Measurements from ENCODE around the gene HOXA13.

HOXA13 gene

DNA sequence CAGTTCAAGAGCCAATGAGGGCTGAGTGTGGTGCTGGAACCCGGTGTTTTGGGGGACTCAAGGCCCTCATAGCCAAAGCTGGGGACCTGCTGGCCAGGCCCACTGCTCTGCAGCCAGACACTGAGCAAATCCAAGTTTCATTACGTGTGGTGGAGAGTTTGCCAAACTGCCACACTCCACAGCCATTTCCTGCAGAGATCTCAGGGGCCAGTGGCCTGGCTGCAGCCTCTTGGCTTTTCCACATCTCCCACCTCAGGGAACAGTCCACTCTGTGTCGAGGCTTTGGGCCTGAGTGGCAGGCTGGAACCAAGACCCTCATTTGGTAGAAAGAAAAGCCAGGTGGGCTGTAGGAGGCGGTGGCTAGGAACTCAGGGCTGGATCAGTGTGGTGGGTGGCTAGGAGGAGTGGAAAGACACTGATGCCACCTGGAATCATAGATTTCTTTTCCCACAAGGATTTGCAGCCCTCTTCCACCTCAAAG is 18.1 kb downstream of the HOXA13 start (continued):
- TF ChIP-seq ZNF302 (tag by site-specific recombination; IDR thresholded peaks at IDR 0.05; ENCODE audit: low read depth): no peak
- TF ChIP-seq IKZF3 (tag by site-specific recombination; IDR thresholded peaks at IDR 0.05): peak; percentile 24; the same call in 1 of the 2 replicates
- no peak for TF ChIP-seq ZNF561 (tag by site-specific recombination; IDR thresholded peaks at IDR 0.05; ENCODE audit: borderline replicate concordance)
- no peak for TF ChIP-seq ZNF654 (tag by site-specific recombination; IDR thresholded peaks at IDR 0.05; ENCODE audit: low read depth)
- no peak for TF ChIP-seq HOXC10 (CRISPR knock-in tag; IDR thresholded peaks at IDR 0.05)
- TF ChIP-seq ZNF626 (tag by site-specific recombination; IDR thresholded peaks at IDR 0.05): no peak
- TF ChIP-seq ZNF174 (tag by site-specific recombination; IDR thresholded peaks at IDR 0.05): no peak

DNA sequence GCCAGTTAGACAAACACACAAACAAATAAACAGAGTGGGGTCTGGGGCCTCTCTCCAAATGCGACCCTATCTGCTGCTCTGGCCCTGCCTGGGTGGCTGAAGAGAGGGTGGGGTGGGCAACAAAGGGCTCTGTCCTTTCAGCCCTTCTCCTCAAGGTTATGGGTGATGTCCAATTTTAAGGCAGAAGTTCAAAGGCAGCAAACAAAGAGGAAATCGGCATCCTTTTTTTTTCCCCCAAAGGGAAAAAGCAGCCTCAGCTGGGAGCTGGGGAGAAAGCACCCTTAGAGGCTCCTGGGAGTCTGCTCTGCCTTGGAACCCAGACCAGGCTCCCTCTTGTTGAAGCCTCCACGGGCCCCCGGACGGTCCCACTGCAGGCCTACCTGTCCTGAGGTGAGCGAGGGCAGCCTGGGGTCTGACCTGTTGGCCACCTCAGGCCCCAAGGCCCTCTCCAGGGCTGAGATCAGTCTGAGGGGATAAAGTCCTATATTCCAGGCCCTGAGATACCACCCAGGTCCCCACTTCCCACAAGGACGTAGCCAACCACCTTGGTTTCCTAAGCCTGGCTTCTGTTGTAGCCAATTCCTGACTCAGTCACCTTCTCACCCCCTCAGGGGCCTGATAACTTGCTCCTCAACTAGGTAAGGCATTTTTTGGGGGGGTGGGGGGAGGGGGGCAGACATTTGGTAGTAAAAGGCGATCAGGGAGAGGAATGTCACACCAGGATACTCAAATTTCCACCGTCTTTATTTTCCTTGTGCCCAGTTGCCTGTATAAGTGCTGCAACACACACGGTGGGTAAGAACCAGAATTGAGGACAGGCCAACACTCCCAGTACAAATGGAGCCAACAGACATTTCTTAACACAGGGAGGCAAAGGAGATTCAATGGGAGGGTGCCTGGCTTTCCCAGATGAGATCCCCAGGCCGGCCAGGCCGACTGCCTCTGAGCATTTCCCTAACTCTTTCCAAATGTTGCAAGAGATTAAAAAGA is 19.2 kb downstream of the HOXA13 start:
- H3K4me3 ChIP-seq (ENCODE audit: low read depth, low read length): peak overlapping the region; percentile 76
- H3K9me3 ChIP-seq (ENCODE audit: control insufficient read depth, insufficient read depth, low read depth, low read length): no peaks in the 10 kb centered on the region
- H3K36me3 ChIP-seq (ENCODE audit: control insufficient read depth in 2 of 2, insufficient read depth in 1 of 2, low read length in 2 of 2): peaks cover 0 to 10% of the 10 kb centered on the region in 2 experiments; a peak in 2 of 3 replicates
- ChIA-PET POLR2A (interaction anchor here (0.7 to 7.6 kb wide), 16 partner anchors 8 to 1318 kb away, joined by 4 to 237 read pairs (median 8); partner anchors contain the start of genes HOXA10, HOXA5, HOXA6 and HOXA7), CTCF (interaction anchor here (0.5 to 2.6 kb wide), 8 partner anchors 10 to 1394 kb away, joined by 3 to 15 read pairs (median 4); no protein-coding TSS in a partner anchor)
- TF ChIP-seq ZBTB20 (tag by site-specific recombination; IDR thresholded peaks at IDR 0.05) (peak; percentile 28), ZNF530 (tag by site-specific recombination; IDR thresholded peaks at IDR 0.05; ENCODE audit: low read depth) (no peak), SALL2 (tag by site-specific recombination; IDR thresholded peaks at IDR 0.05; ENCODE audit: borderline replicate concordance) (no peak), TCF7L2 (IDR thresholded peaks at IDR 0.05; ENCODE audit: borderline replicate concordance, low read depth, low read length) (no peak), ZNF600 (tag by site-specific recombination; IDR thresholded peaks at IDR 0.05) (peak; percentile 36; the same call in 1 of the 2 replicates), FEZF1 (tag by site-specific recombination; IDR thresholded peaks at IDR 0.05) (peak; percentile 54; the same call in 1 of the 2 replicates), ZNF621 (tag by site-specific recombination; IDR thresholded peaks at IDR 0.05) (no peak), ZNF366 (tag by site-specific recombination; conservative IDR thresholded peaks at IDR 0.05) (0 out of 2 replicates have a peak, but pooled peaks have one; percentile 37), WT1 (tag by site-specific recombination; IDR thresholded peaks at IDR 0.05) (no peak), REPIN1 (tag by site-specific recombination; IDR thresholded peaks at IDR 0.05; ENCODE audit: low read depth) (no peak), GLIS1 (tag by site-specific recombination; IDR thresholded peaks at IDR 0.05) (peak; percentile 20), ZBTB8A (tag by site-specific recombination; IDR thresholded peaks at IDR 0.05) (peak; percentile 5; the same call in 1 of the 2 replicates), IKZF3 (tag by site-specific recombination; IDR thresholded peaks at IDR 0.05) (peak; percentile 56; the same call in 1 of the 2 replicates)
- TF ChIP-seq, protein P1, sequence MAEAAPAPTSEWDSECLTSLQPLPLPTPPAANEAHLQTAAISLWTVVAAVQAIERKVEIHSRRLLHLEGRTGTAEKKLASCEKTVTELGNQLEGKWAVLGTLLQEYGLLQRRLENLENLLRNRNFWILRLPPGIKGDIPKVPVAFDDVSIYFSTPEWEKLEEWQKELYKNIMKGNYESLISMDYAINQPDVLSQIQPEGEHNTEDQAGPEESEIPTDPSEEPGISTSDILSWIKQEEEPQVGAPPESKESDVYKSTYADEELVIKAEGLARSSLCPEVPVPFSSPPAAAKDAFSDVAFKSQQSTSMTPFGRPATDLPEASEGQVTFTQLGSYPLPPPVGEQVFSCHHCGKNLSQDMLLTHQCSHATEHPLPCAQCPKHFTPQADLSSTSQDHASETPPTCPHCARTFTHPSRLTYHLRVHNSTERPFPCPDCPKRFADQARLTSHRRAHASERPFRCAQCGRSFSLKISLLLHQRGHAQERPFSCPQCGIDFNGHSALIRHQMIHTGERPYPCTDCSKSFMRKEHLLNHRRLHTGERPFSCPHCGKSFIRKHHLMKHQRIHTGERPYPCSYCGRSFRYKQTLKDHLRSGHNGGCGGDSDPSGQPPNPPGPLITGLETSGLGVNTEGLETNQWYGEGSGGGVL (tag by site-specific recombination; IDR thresholded peaks at IDR 0.05): peak; percentile 48; the same call in 1 of the 2 replicates
- TF ChIP-seq, protein P2, sequence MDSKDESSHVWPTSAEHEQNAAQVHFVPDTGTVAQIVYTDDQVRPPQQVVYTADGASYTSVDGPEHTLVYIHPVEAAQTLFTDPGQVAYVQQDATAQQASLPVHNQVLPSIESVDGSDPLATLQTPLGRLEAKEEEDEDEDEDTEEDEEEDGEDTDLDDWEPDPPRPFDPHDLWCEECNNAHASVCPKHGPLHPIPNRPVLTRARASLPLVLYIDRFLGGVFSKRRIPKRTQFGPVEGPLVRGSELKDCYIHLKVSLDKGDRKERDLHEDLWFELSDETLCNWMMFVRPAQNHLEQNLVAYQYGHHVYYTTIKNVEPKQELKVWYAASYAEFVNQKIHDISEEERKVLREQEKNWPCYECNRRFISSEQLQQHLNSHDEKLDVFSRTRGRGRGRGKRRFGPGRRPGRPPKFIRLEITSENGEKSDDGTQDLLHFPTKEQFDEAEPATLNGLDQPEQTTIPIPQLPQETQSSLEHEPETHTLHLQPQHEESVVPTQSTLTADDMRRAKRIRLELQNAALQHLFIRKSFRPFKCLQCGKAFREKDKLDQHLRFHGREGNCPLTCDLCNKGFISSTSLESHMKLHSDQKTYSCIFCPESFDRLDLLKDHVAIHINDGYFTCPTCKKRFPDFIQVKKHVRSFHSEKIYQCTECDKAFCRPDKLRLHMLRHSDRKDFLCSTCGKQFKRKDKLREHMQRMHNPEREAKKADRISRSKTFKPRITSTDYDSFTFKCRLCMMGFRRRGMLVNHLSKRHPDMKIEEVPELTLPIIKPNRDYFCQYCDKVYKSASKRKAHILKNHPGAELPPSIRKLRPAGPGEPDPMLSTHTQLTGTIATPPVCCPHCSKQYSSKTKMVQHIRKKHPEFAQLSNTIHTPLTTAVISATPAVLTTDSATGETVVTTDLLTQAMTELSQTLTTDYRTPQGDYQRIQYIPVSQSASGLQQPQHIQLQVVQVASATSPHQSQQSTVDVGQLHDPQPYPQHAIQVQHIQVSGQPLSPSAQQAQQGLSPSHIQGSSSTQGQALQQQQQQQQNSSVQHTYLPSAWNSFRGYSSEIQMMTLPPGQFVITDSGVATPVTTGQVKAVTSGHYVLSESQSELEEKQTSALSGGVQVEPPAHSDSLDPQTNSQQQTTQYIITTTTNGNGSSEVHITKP (tag by site-specific recombination; IDR thresholded peaks at IDR 0.05): 0 out of 2 replicates have a peak, but pooled peaks have one; percentile 32
- TF ChIP-seq, protein P3, sequence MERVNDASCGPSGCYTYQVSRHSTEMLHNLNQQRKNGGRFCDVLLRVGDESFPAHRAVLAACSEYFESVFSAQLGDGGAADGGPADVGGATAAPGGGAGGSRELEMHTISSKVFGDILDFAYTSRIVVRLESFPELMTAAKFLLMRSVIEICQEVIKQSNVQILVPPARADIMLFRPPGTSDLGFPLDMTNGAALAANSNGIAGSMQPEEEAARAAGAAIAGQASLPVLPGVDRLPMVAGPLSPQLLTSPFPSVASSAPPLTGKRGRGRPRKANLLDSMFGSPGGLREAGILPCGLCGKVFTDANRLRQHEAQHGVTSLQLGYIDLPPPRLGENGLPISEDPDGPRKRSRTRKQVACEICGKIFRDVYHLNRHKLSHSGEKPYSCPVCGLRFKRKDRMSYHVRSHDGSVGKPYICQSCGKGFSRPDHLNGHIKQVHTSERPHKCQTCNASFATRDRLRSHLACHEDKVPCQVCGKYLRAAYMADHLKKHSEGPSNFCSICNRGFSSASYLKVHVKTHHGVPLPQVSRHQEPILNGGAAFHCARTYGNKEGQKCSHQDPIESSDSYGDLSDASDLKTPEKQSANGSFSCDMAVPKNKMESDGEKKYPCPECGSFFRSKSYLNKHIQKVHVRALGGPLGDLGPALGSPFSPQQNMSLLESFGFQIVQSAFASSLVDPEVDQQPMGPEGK (tag by site-specific recombination; IDR thresholded peaks at IDR 0.05): 0 out of 2 replicates have a peak, but pooled peaks have one; percentile 32
- TF ChIP-seq, protein P4, sequence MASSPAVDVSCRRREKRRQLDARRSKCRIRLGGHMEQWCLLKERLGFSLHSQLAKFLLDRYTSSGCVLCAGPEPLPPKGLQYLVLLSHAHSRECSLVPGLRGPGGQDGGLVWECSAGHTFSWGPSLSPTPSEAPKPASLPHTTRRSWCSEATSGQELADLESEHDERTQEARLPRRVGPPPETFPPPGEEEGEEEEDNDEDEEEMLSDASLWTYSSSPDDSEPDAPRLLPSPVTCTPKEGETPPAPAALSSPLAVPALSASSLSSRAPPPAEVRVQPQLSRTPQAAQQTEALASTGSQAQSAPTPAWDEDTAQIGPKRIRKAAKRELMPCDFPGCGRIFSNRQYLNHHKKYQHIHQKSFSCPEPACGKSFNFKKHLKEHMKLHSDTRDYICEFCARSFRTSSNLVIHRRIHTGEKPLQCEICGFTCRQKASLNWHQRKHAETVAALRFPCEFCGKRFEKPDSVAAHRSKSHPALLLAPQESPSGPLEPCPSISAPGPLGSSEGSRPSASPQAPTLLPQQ (tag by site-specific recombination; IDR thresholded peaks at IDR 0.05): no peak
- H3K27ac ChIP-seq (ENCODE audit: extremely low read depth, low read depth, low read length): peak overlapping the region; percentile 99
- peaks cover 29% of the 10 kb centered on the region for H3K4me1 ChIP-seq (ENCODE audit: control insufficient read depth, insufficient read depth, low read length)
